ENCODE measurements around the gene RAB4A. TPM values are rescaled to one million over a fixed set of nuclear protein-coding genes. Genes with fewer than 3 reads are reported as not detected.

The RAB4A gene
- total and polyA plus RNA-seq, 2 of the 8 experiments (the other 6 are each of a cell fraction or from before 2014, with no cell fraction given): 13.3 to 68.8 TPM

DNA sequence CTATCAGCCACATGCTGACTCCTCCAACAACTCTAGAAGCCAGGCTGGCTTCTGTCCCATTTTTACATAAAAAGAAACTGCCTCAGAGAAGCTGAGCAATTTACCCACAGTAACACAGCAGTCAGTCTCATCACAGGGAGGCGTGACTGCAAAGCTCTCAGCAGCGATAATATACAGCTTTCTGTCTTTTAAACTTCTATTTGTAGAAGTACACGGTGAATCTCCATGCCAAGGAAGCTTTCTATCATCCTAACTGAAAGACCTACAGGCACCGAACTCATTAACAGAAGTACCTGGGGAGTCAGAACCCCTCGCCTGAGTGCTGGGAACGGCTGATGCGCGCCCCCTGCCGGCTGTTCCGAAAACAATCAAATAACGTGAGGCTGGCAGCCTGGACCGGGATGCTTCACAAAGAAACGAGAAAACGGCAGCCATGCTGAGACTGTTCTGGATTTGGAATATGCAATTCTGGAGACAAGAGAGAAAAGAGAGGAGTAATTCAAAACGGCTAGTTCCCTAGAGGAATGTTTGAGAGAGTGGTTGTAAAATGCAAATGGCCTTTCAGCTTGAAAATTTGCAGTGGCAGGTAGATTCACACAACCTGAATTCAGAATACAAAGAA lies 43.5 kb upstream of the RAB4A start:
- Histone ChIP-seq H3K9me3 (ENCODE audit: insufficient read depth in 2 of 2, low read depth in 1 of 2, low read length in 1 of 2) (no peaks in the 10 kb centered on the region), H4K91ac (replicated peaks; ENCODE audit: insufficient read length, low read length) (peak overlapping the region; percentile 68), H3K36me3 (ENCODE audit: control insufficient read depth in 2 of 4, insufficient read depth in 4 of 4, low read length in 3 of 4) (no peaks in the 10 kb centered on the region), H2AK5ac (ENCODE audit: low read depth, low read length) (no peak overlapping the region), H3K9ac (replicated peaks in 1 of 4; ENCODE audit: extremely low read depth in 1 of 4, low read depth in 3 of 4, low read length in 3 of 4) (no peak overlapping the region), H3K4ac (replicated peaks; ENCODE audit: insufficient read length, low read depth, low read length) (no peak overlapping the region), H2BK12ac (ENCODE audit: low read depth, low read length) (no peak overlapping the region; the same call in 1 of the 2 replicates), H3K14ac (ENCODE audit: insufficient read length) (no peak overlapping the region), H3K27me3 (replicated peaks in 1 of 4; ENCODE audit: control insufficient read depth in 3 of 4, extremely low read depth in 1 of 4, insufficient read depth in 3 of 4, low read length in 3 of 4) (no peaks in the 10 kb centered on the region), H3K79me2 (ENCODE audit: control insufficient read depth in 1 of 2, insufficient read depth in 2 of 2, low read length in 2 of 2) (no peaks in the 10 kb centered on the region), H3K4me3 (ENCODE audit: extremely low read depth in 1 of 4, insufficient read depth in 2 of 4, low read depth in 3 of 4, low read length in 4 of 4) (no peak overlapping the region), H4K20me1 (replicated peaks in 1 of 2; ENCODE audit: control insufficient read depth in 1 of 2, insufficient read depth in 2 of 2, low read length in 2 of 2) (no peaks in the 10 kb centered on the region), H3K79me1 (ENCODE audit: low read depth, low read length) (no peaks in the 10 kb centered on the region), H3K4me1 (replicated peaks in 1 of 4; ENCODE audit: control insufficient read depth in 3 of 4, insufficient read depth in 4 of 4, low read length in 3 of 4) (peaks cover 22 to 43% (median 31%) of the 10 kb centered on the region in 4 experiments), H3K56ac (replicated peaks; ENCODE audit: insufficient read length, low read depth, low read length) (no peak overlapping the region), H2BK20ac (ENCODE audit: low read length) (peak overlapping the region; percentile 38), H2AFZ (ENCODE audit: low read length) (no peak overlapping the region), H4K5ac (ENCODE audit: insufficient read length, low read depth, low read length) (no peak overlapping the region), H2BK15ac (ENCODE audit: low read length) (peak overlapping the region; percentile 51; the same call in 1 of the 2 replicates), H2BK120ac (replicated peaks; ENCODE audit: low read depth, low read length) (peak overlapping the region; percentile 24), H3K18ac (ENCODE audit: extremely low read depth, low read length) (no peak overlapping the region), H2BK5ac (ENCODE audit: low read depth, low read length) (peak overlapping the region; percentile 35; the same call in 1 of the 2 replicates), H3K23ac (ENCODE audit: insufficient read length) (no peak overlapping the region), H3K4me2 (ENCODE audit: insufficient read depth in 1 of 2, low read depth in 2 of 2, low read length in 2 of 2) (no peak overlapping the region), H3K23me2 (ENCODE audit: low read depth, low read length) (no peaks in the 10 kb centered on the region), H3K27ac (ENCODE audit: low read depth, low read length) (no peak overlapping the region), H4K8ac (ENCODE audit: extremely low read depth, insufficient read depth, low read length) (no peak overlapping the region)
- 21% methylated on average over 15 of the region's 15 CpGs; no CpG with 5 or more reads in 1 of the 2 experiments for WGBS, 2 experiments (ENCODE audit: extremely low coverage in 1 of 2, insufficient coverage in 1 of 2, insufficient read length in 1 of 2, insufficient replicate concordance in 2 of 2, low coverage in 1 of 2, low lambda C conversion rate in 2 of 2, missing lambda C conversion rate in 1 of 2)
- ChIA-PET CTCF (ENCODE audit: partially characterized antibody) (interaction anchor here (0.6 to 5.7 kb wide), 63 partner anchors 8 to 563 kb away, joined by 3 to 43 read pairs (median 4); partner anchors contain the start of gene RHOU), POLR2A (ENCODE audit: partially characterized antibody) (interaction anchor here (1.8 kb wide), 1 partner anchor 17 kb away, joined by 3 read pairs; no protein-coding TSS in a partner anchor)
- DNase-seq (ENCODE audit: low read depth in 1 of 2, low spot score in 2 of 2): peak in 1 of 2 experiments; percentile 95
- FAIRE-seq: peak; percentile 69
- TF ChIP-seq ASH2L (IDR thresholded peaks at IDR 0.05; ENCODE audit: low read length) (peak; percentile 19), HDAC2 (IDR thresholded peaks at IDR 0.05; ENCODE audit: borderline replicate concordance in 1 of 2, low read depth in 2 of 2, low read length in 2 of 2) (peak in 1 of 2 experiments; percentile 53; a peak in 1 of 4 replicates), BACH1 (IDR thresholded peaks at IDR 0.05; ENCODE audit: low read length) (no peak), KDM1A (IDR thresholded peaks at IDR 0.05; ENCODE audit: borderline replicate concordance, low read length) (peak; percentile 92; the same call in 1 of the 2 replicates), SP1 (IDR thresholded peaks at IDR 0.05; ENCODE audit: low read depth, low read length) (no peak), CEBPB (IDR thresholded peaks at IDR 0.05; ENCODE audit: low read depth, low read length) (no peak), RAD21 (IDR thresholded peaks at IDR 0.05 in 1 of 2, conservative IDR thresholded peaks at IDR 0.05 in 1 of 2; ENCODE audit: low read depth in 2 of 2, low read length in 2 of 2) (peak; percentile 94 to 96)
- TF ChIP-seq, protein P1, sequence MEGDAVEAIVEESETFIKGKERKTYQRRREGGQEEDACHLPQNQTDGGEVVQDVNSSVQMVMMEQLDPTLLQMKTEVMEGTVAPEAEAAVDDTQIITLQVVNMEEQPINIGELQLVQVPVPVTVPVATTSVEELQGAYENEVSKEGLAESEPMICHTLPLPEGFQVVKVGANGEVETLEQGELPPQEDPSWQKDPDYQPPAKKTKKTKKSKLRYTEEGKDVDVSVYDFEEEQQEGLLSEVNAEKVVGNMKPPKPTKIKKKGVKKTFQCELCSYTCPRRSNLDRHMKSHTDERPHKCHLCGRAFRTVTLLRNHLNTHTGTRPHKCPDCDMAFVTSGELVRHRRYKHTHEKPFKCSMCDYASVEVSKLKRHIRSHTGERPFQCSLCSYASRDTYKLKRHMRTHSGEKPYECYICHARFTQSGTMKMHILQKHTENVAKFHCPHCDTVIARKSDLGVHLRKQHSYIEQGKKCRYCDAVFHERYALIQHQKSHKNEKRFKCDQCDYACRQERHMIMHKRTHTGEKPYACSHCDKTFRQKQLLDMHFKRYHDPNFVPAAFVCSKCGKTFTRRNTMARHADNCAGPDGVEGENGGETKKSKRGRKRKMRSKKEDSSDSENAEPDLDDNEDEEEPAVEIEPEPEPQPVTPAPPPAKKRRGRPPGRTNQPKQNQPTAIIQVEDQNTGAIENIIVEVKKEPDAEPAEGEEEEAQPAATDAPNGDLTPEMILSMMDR (IDR thresholded peaks at IDR 0.05; ENCODE audit: control extremely low read depth in 1 of 3, insufficient read depth in 1 of 3, low read depth in 1 of 3, low read length in 3 of 3): peak; percentile 81 to 85 (median 83)
- TF ChIP-seq, protein P2, sequence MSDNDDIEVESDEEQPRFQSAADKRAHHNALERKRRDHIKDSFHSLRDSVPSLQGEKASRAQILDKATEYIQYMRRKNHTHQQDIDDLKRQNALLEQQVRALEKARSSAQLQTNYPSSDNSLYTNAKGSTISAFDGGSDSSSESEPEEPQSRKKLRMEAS (IDR thresholded peaks at IDR 0.05): no peak
